Glutamatergic neuron (in vitro differentiated cells): ENCODE measurements around the gene FAAP20. TPM values are rescaled to one million over a fixed set of nuclear protein-coding genes. Genes with fewer than 3 reads are reported as not detected.

Experiments used
- DNase-seq: peaks from one replicate; pipeline ENCODE4 v3.0.0; 2022
- H3K27ac Mint-ChIP-seq: one replicate; pipeline ENCODE4 v1.8.0; 2020; ENCODE audit warnings: mild to moderate bottlenecking, mixed read lengths, inconsistent platforms; ENCODE audit not compliant: unreplicated experiment
- H3K27me3 Mint-ChIP-seq: one replicate; pipeline ENCODE4 v1.8.0; 2020; ENCODE audit warnings: mild to moderate bottlenecking, moderate library complexity, mixed read lengths, inconsistent platforms; ENCODE audit not compliant: unreplicated experiment
- H3K36me3 Mint-ChIP-seq: one replicate; pipeline ENCODE4 v1.8.0; 2020; ENCODE audit warnings: mild to moderate bottlenecking, mixed read lengths, inconsistent platforms; ENCODE audit not compliant: unreplicated experiment
- H3K4me1 Mint-ChIP-seq: one replicate; pipeline ENCODE4 v1.8.0; 2020; ENCODE audit warnings: mild to moderate bottlenecking, low read depth, mixed read lengths, inconsistent platforms; ENCODE audit not compliant: unreplicated experiment
- H3K4me3 Mint-ChIP-seq: one replicate; pipeline ENCODE4 v1.8.0; 2020; ENCODE audit warnings: mild to moderate bottlenecking, mixed read lengths, inconsistent platforms; ENCODE audit not compliant: unreplicated experiment
- H3K9me3 Mint-ChIP-seq: one replicate; pipeline ENCODE4 v1.8.0; 2020; ENCODE audit warnings: mild to moderate bottlenecking, moderate library complexity, mixed read lengths, inconsistent platforms; ENCODE audit not compliant: unreplicated experiment
- CTCF ChIP-seq: fragments of 200-600 bp; sonication (generic); IDR thresholded peaks from one replicate; pipeline ENCODE4 v1.5.0; 2021; ENCODE audit not compliant: partially characterized antibody, unreplicated experiment
- total RNA-seq: library from RNA; stranded (reverse); fragmentation: NEBNext Ultra II Directional; extraction: Animal tissue kit (Norgen Biotek cat#: 25700); gene quantifications from one replicate; pipeline ENCODE4 v1.2.1, GENCODE V29; 2021; ENCODE audit not compliant: unreplicated experiment

FAAP20 gene
- total RNA-seq, 1 donor from 2014 or later: 111 TPM

GRCh38 chr1:2199042-2199810, 4.7 kb upstream of the FAAP20 start:
- DNase-seq: no peak

GRCh38 chr1:2198571-2198970, 4.0 kb upstream of the FAAP20 start:
- no peak overlapping the region for H3K27ac Mint-ChIP-seq
- H3K36me3 Mint-ChIP-seq: no peaks in the 10 kb centered on the region
- H3K9me3 Mint-ChIP-seq: peaks cover 7% of the 10 kb centered on the region
- no peak for DNase-seq
- H3K4me3 Mint-ChIP-seq: no peak overlapping the region
- H3K27me3 Mint-ChIP-seq: peaks cover 3% of the 10 kb centered on the region
- no peak for TF ChIP-seq CTCF
- H3K4me1 Mint-ChIP-seq: peaks cover 8% of the 10 kb centered on the region

More at GRCh38 chr1:2199042-2199810, 4.7 kb upstream of the FAAP20 start:
- Mint-ChIP-seq H3K4me3 (peak overlapping the region; percentile 63), H3K4me1 (peaks cover 8% of the 10 kb centered on the region), H3K36me3 (no peaks in the 10 kb centered on the region), H3K9me3 (peaks cover 7% of the 10 kb centered on the region), H3K27ac (no peak overlapping the region), H3K27me3 (peaks cover 3% of the 10 kb centered on the region)
- no peak for TF ChIP-seq CTCF

- Mint-ChIP-seq H3K36me3 (no peaks in the 10 kb centered on the region), H3K9me3 (peaks cover 6% of the 10 kb centered on the region), H3K4me3 (no peak overlapping the region), H3K27me3 (peaks cover 3% of the 10 kb centered on the region), H3K4me1 (peaks cover 8% of the 10 kb centered on the region), H3K27ac (no peak overlapping the region)
- TF ChIP-seq CTCF: no peak
- no peak for DNase-seq
Measured at GRCh38 chr1:2197707-2198165, 3.2 kb upstream of the FAAP20 start.

- no peak for TF ChIP-seq CTCF
- peaks cover 8% of the 10 kb centered on the region for H3K4me1 Mint-ChIP-seq
- no peak overlapping the region for H3K27ac Mint-ChIP-seq
- no peaks in the 10 kb centered on the region for H3K36me3 Mint-ChIP-seq
- no peak for DNase-seq
- peaks cover 3% of the 10 kb centered on the region for H3K27me3 Mint-ChIP-seq
- H3K4me3 Mint-ChIP-seq: no peak overlapping the region
- peaks cover 4% of the 10 kb centered on the region for H3K9me3 Mint-ChIP-seq
Measured at GRCh38 chr1:2196901-2197638, 2.5 kb upstream of the FAAP20 start.

- peak; percentile 73 for DNase-seq
- TF ChIP-seq CTCF: no peak
- no peaks in the 10 kb centered on the region for H3K36me3 Mint-ChIP-seq
- H3K27ac Mint-ChIP-seq: peak overlapping the region; percentile 62
- peaks cover 10% of the 10 kb centered on the region for H3K4me1 Mint-ChIP-seq
- H3K9me3 Mint-ChIP-seq: peaks cover 9% of the 10 kb centered on the region
- no peak overlapping the region for H3K4me3 Mint-ChIP-seq
- H3K27me3 Mint-ChIP-seq: peaks cover 6% of the 10 kb centered on the region
Measured at GRCh38 chr1:2195785-2196184, 1.2 kb upstream of the FAAP20 start.
